Measurements from ENCODE around the gene GPR84. TPM values are rescaled to one million over a fixed set of nuclear protein-coding genes. Genes with fewer than 3 reads are reported as not detected.

Gene GPR84
- total RNA-seq, 4 donors from 2014 or later: 0.21 to 0.27 TPM; not detected in 2

- TF ChIP-seq POLR2A (IDR thresholded peaks at IDR 0.05): no peak
These were observed 24.8 kb upstream of the GPR84 start for GRCh38 chr12:54389134-54389508.

GRCh38 chr12:54388237-54389133 lies 24.2 kb upstream of the GPR84 start:
- TF ChIP-seq POLR2A (IDR thresholded peaks at IDR 0.05) (no peak), CTCF (IDR thresholded peaks at IDR 0.05) (no peak)
- no peaks in the 10 kb centered on the region for H3K4me1 ChIP-seq
- H3K9me3 ChIP-seq: no peaks in the 10 kb centered on the region
- no peaks in the 10 kb centered on the region for H3K36me3 ChIP-seq
- intact Hi-C loops (cut with DNase I; ENCODE audit: low total_unique reads): no loop called here
- DNase-seq: no peak
- H3K27me3 ChIP-seq: no peaks in the 10 kb centered on the region
- no peak overlapping the region for H3K4me3 ChIP-seq
- H3K27ac ChIP-seq: no peak overlapping the region

More at GRCh38 chr12:54389134-54389508, 24.8 kb upstream of the GPR84 start:
- Histone ChIP-seq H3K4me1 (no peaks in the 10 kb centered on the region), H3K27me3 (no peaks in the 10 kb centered on the region), H3K9me3 (no peaks in the 10 kb centered on the region), H3K36me3 (no peaks in the 10 kb centered on the region), H3K4me3 (no peak overlapping the region), H3K27ac (no peak overlapping the region)
- intact Hi-C loops (cut with DNase I; ENCODE audit: low total_unique reads): no loop called here
- DNase-seq: no peak

- no peak for DNase-seq
- no peak overlapping the region for H3K4me3 ChIP-seq
- H3K27me3 ChIP-seq: no peaks in the 10 kb centered on the region
- H3K4me1 ChIP-seq: no peaks in the 10 kb centered on the region
- H3K9me3 ChIP-seq: no peaks in the 10 kb centered on the region
- intact Hi-C loops (cut with DNase I; ENCODE audit: low total_unique reads): no loop called here
- TF ChIP-seq CTCF (IDR thresholded peaks at IDR 0.05): no peak
- TF ChIP-seq POLR2A (IDR thresholded peaks at IDR 0.05): no peak
- H3K27ac ChIP-seq: no peak overlapping the region
- no peaks in the 10 kb centered on the region for H3K36me3 ChIP-seq
These were observed 22.8 kb upstream of the GPR84 start for GRCh38 chr12:54387114-54387467.

- H3K4me3 ChIP-seq: no peak overlapping the region
- no peak for DNase-seq
- TF ChIP-seq CTCF (IDR thresholded peaks at IDR 0.05) (no peak), POLR2A (IDR thresholded peaks at IDR 0.05) (no peak)
- no peaks in the 10 kb centered on the region for H3K36me3 ChIP-seq
- no peaks in the 10 kb centered on the region for H3K4me1 ChIP-seq
- no peaks in the 10 kb centered on the region for H3K9me3 ChIP-seq
- no peaks in the 10 kb centered on the region for H3K27me3 ChIP-seq
- intact Hi-C loops (cut with DNase I; ENCODE audit: low total_unique reads): no loop called here
- no peak overlapping the region for H3K27ac ChIP-seq
These were observed 22.3 kb upstream of the GPR84 start for GRCh38 chr12:54386403-54387113.

- Histone ChIP-seq H3K27me3 (no peaks in the 10 kb centered on the region), H3K27ac (no peak overlapping the region), H3K36me3 (no peaks in the 10 kb centered on the region), H3K4me1 (no peaks in the 10 kb centered on the region), H3K9me3 (no peaks in the 10 kb centered on the region), H3K4me3 (no peak overlapping the region)
- DNase-seq: no peak
- intact Hi-C loops (cut with DNase I; ENCODE audit: low total_unique reads): no loop called here
- TF ChIP-seq CTCF (IDR thresholded peaks at IDR 0.05): no peak
- TF ChIP-seq POLR2A (IDR thresholded peaks at IDR 0.05): no peak
These were observed 21.1 kb upstream of the GPR84 start for GRCh38 chr12:54385251-54385914.
